GM19025 (cell line): Measurements from ENCODE around the gene MYO3B.
"Not testable (repeated sequence)": the region's sequence is repeated elsewhere in the genome, so short reads cannot be mapped to it uniquely, and the experiment has no call there.

Experiments
- ATAC-seq: cut with Tn5 transposase; IDR thresholded peaks from one replicate; pipeline ENCODE4 v1.9.1; 2021; ENCODE audit warnings: mild to moderate bottlenecking, low read depth, moderate library complexity; ENCODE audit not compliant: unreplicated experiment

Gene MYO3B

GRCh38 chr2:170330881-170331280 lies 152.9 kb downstream of the MYO3B start:
- ATAC-seq = no peak

- no peak for ATAC-seq
Measured at GRCh38 chr2:170332676-170333402, 154.9 kb downstream of the MYO3B start.

GRCh38 chr2:170335351-170335750 lies 157.4 kb downstream of the MYO3B start:
- ATAC-seq = no peak

- no peak for ATAC-seq
Measured at GRCh38 chr2:170336408-170336807, 158.5 kb downstream of the MYO3B start.

- ATAC-seq = no peak
Measured at GRCh38 chr2:170336916-170337315, 159.0 kb downstream of the MYO3B start.

- ATAC-seq = no peak
Measured at GRCh38 chr2:170339322-170339721, 161.4 kb downstream of the MYO3B start.

- no peak for ATAC-seq
Measured at GRCh38 chr2:170339750-170340692, 162.1 kb downstream of the MYO3B start.

GRCh38 chr2:170340693-170341068 lies 162.7 kb downstream of the MYO3B start:
- ATAC-seq = no peak

- ATAC-seq = no peak
Measured at GRCh38 chr2:170341684-170342623, 164.0 kb downstream of the MYO3B start.

GRCh38 chr2:170344663-170345346 lies 166.9 kb downstream of the MYO3B start:
- no peak for ATAC-seq

GRCh38 chr2:170345607-170346006 lies 167.7 kb downstream of the MYO3B start:
- no peak for ATAC-seq

GRCh38 chr2:170349269-170349668 lies 171.3 kb downstream of the MYO3B start:
- not testable (repeated sequence) for ATAC-seq

- ATAC-seq = no peak
Measured at GRCh38 chr2:170350929-170351826, 173.2 kb downstream of the MYO3B start.

GRCh38 chr2:170353723-170354122 lies 175.8 kb downstream of the MYO3B start:
- no peak for ATAC-seq

- no peak for ATAC-seq
Measured at GRCh38 chr2:170354388-170354787, 176.4 kb downstream of the MYO3B start.

- no peak for ATAC-seq
Measured at GRCh38 chr2:170354855-170355780, 177.2 kb downstream of the MYO3B start.

GRCh38 chr2:170359466-170359865 lies 181.5 kb downstream of the MYO3B start:
- ATAC-seq = no peak

GRCh38 chr2:170360546-170361089 lies 182.7 kb downstream of the MYO3B start:
- no peak for ATAC-seq
